Kidney epithelial cell (primary cell): Measurements from ENCODE around the gene KCNQ2. TPM values are rescaled to one million over a fixed set of nuclear protein-coding genes. Genes with fewer than 3 reads are reported as not detected.

ENCODE experiments used
- DNase-seq: peaks from one replicate; pipeline ENCODE4 v3.0.0-alpha.2; 2010; ENCODE audit warnings: low read depth
- H3K27me3 ChIP-seq: 2 replicates; pipeline ENCODE4 v1.6.0; 2011; ENCODE audit warnings: low read length; ENCODE audit not compliant: control insufficient read depth, insufficient read depth
- H3K36me3 ChIP-seq: 2 replicates; pipeline ENCODE4 v1.5.1; 2011; ENCODE audit warnings: low read length; ENCODE audit not compliant: control insufficient read depth, insufficient read depth
- H3K4me3 ChIP-seq: 2 replicates; pipeline ENCODE4 v1.5.1; 2011; ENCODE audit warnings: low read depth, mild to moderate bottlenecking, control low read depth, low read length
- CTCF ChIP-seq: IDR thresholded peaks from 2 replicates; pipeline ENCODE4 v1.5.1; 2011; ENCODE audit warnings: mild to moderate bottlenecking, moderate library complexity, low read length, control low read depth, inconsistent platforms; ENCODE audit not compliant: insufficient read depth, poor library complexity, severe bottlenecking
- total RNA-seq: library from RNA; depleted of rRNA; stranded (reverse); fragments of >200 nt; gene quantifications from 2 replicates; pipeline ENCODE4 v1.2.3, GENCODE V29; 2015

KCNQ2 gene
- total RNA-seq, 1 donor from 2014 or later: 0.04 TPM

- Histone ChIP-seq H3K36me3 (no peaks in the 10 kb centered on the region), H3K27me3 (peaks cover 13% of the 10 kb centered on the region), H3K4me3 (no peak overlapping the region)
- no peak for TF ChIP-seq CTCF
- DNase-seq: no peak
Measured at GRCh38 chr20:63393566-63393965, 78.9 kb downstream of the KCNQ2 start.

- H3K27me3 ChIP-seq: peaks cover 13% of the 10 kb centered on the region
- no peak overlapping the region for H3K4me3 ChIP-seq
- DNase-seq: no peak
- H3K36me3 ChIP-seq: no peaks in the 10 kb centered on the region
- no peak for TF ChIP-seq CTCF
Measured at GRCh38 chr20:63392465-63393365, 79.7 kb downstream of the KCNQ2 start.

- DNase-seq: no peak
- no peak for TF ChIP-seq CTCF
- Histone ChIP-seq H3K27me3 (no peaks in the 10 kb centered on the region), H3K36me3 (no peaks in the 10 kb centered on the region), H3K4me3 (no peak overlapping the region)
Measured at GRCh38 chr20:63387917-63388316, 84.5 kb downstream of the KCNQ2 start.

- no peak overlapping the region for H3K4me3 ChIP-seq
- DNase-seq: no peak
- no peak for TF ChIP-seq CTCF
- no peaks in the 10 kb centered on the region for H3K36me3 ChIP-seq
- no peaks in the 10 kb centered on the region for H3K27me3 ChIP-seq
Measured at GRCh38 chr20:63387393-63387792, 85.1 kb downstream of the KCNQ2 start.

GRCh38 chr20:63386491-63386890, 86.0 kb downstream of the KCNQ2 start:
- DNase-seq: no peak
- H3K36me3 ChIP-seq: no peaks in the 10 kb centered on the region
- H3K4me3 ChIP-seq: no peak overlapping the region
- peaks cover 2% of the 10 kb centered on the region for H3K27me3 ChIP-seq
- no peak for TF ChIP-seq CTCF

GRCh38 chr20:63385819-63386218, 86.6 kb downstream of the KCNQ2 start:
- Histone ChIP-seq H3K36me3 (no peaks in the 10 kb centered on the region), H3K4me3 (no peak overlapping the region), H3K27me3 (peaks cover 8% of the 10 kb centered on the region)
- TF ChIP-seq CTCF: no peak
- no peak for DNase-seq
